ENCODE results near the gene OCA2.

DNA sequence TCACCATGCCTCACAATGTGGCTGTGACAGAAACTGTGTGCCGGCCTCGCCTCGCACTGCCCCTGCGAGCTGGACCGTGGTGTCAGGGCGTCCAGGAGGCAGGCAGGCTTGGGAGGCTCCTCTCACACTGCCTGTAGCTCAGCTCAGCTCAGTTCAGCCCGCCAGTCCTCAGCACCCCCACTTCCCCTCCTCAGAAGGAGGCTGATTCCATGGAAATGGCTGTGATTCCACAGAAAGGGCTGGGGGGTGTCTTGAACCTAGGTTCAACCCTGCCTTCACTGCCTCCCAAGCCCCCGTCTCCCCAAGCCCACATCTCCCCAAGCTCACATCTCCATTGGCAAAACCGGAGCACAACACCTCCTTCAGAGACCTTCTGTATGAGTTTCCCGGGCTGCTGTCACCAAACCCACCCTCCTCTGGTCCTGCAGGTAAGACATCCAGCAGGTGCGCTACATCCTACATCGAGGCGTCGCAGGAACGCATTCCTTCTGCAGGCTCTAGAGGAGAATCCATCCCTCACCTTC, 94.0 kb downstream of the OCA2 start:
- TF ChIP-seq, protein P1, sequence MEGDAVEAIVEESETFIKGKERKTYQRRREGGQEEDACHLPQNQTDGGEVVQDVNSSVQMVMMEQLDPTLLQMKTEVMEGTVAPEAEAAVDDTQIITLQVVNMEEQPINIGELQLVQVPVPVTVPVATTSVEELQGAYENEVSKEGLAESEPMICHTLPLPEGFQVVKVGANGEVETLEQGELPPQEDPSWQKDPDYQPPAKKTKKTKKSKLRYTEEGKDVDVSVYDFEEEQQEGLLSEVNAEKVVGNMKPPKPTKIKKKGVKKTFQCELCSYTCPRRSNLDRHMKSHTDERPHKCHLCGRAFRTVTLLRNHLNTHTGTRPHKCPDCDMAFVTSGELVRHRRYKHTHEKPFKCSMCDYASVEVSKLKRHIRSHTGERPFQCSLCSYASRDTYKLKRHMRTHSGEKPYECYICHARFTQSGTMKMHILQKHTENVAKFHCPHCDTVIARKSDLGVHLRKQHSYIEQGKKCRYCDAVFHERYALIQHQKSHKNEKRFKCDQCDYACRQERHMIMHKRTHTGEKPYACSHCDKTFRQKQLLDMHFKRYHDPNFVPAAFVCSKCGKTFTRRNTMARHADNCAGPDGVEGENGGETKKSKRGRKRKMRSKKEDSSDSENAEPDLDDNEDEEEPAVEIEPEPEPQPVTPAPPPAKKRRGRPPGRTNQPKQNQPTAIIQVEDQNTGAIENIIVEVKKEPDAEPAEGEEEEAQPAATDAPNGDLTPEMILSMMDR (conservative IDR thresholded peaks at IDR 0.05; ENCODE audit: low read depth, low read length), result no peak
- TF ChIP-seq POLR2A (IDR thresholded peaks at IDR 0.05; ENCODE audit: low read depth, low read length) (no peak), SMC3 (IDR thresholded peaks at IDR 0.05; ENCODE audit: low read depth, low read length) (no peak), MXI1 (IDR thresholded peaks at IDR 0.05; ENCODE audit: borderline replicate concordance, low read depth, low read length) (no peak), RCOR1 (IDR thresholded peaks at IDR 0.05; ENCODE audit: insufficient replicate concordance, low read length) (no peak), FOS (IDR thresholded peaks at IDR 0.05; ENCODE audit: low read depth, low read length) (no peak), CHD1 (IDR thresholded peaks at IDR 0.05; ENCODE audit: low read depth, low read length) (no peak), CEBPB (IDR thresholded peaks at IDR 0.05; ENCODE audit: low read depth, low read length) (no peak), MAFK (IDR thresholded peaks at IDR 0.05; ENCODE audit: low read depth, low read length) (no peak), BHLHE40 (IDR thresholded peaks at IDR 0.05; ENCODE audit: low read depth, low read length) (no peak)
- TF ChIP-seq, protein P2, sequence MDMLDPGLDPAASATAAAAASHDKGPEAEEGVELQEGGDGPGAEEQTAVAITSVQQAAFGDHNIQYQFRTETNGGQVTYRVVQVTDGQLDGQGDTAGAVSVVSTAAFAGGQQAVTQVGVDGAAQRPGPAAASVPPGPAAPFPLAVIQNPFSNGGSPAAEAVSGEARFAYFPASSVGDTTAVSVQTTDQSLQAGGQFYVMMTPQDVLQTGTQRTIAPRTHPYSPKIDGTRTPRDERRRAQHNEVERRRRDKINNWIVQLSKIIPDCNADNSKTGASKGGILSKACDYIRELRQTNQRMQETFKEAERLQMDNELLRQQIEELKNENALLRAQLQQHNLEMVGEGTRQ (IDR thresholded peaks at IDR 0.05; ENCODE audit: low read depth, low read length), result no peak

Measured in IMR-90 (cell line).